Mammary epithelial cell (primary cell): ENCODE measurements around the gene LMAN2.

ENCODE experiments used
- EZH2 ChIP-seq: IDR thresholded peaks from 2 replicates; pipeline ENCODE4 v1.6.1; 2012; ENCODE audit warnings: low read length, inconsistent platforms, borderline replicate concordance
- TF ChIP-seq, protein P1 (sequence below), 2 donors: IDR thresholded peaks in 1 of 2; conservative IDR thresholded peaks in 1 of 2; 2 replicates each; pipeline ENCODE4 v1.5.1; 2011 to 2012; ENCODE audit warnings: inconsistent platforms in 2 of 2, low read length in 2 of 2, mild to moderate bottlenecking in 2 of 2, control low read depth in 1 of 2, low read depth in 1 of 2; ENCODE audit not compliant: insufficient read depth in 1 of 2; ENCODE audit errors: extremely low read depth in 1 of 2

DNA sequence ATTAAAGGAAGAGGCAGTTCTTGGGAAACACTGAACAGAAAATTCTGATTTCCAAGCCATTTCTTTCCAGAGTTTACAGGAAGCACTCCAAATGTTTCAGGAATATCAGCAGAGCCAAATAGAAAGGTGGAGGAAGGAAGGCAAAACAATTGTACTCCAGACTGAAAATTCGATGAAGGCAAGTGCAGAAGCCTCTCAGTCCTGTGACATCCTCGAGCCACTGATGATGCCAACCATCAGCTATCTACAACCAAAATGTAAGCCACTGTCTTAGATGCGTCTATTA lies 2.2 kb downstream of the LMAN2 start:
- TF ChIP-seq, protein P1, sequence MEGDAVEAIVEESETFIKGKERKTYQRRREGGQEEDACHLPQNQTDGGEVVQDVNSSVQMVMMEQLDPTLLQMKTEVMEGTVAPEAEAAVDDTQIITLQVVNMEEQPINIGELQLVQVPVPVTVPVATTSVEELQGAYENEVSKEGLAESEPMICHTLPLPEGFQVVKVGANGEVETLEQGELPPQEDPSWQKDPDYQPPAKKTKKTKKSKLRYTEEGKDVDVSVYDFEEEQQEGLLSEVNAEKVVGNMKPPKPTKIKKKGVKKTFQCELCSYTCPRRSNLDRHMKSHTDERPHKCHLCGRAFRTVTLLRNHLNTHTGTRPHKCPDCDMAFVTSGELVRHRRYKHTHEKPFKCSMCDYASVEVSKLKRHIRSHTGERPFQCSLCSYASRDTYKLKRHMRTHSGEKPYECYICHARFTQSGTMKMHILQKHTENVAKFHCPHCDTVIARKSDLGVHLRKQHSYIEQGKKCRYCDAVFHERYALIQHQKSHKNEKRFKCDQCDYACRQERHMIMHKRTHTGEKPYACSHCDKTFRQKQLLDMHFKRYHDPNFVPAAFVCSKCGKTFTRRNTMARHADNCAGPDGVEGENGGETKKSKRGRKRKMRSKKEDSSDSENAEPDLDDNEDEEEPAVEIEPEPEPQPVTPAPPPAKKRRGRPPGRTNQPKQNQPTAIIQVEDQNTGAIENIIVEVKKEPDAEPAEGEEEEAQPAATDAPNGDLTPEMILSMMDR (conservative IDR thresholded peaks at IDR 0.05 in 1 of 2, IDR thresholded peaks at IDR 0.05 in 1 of 2; ENCODE audit: extremely low read depth in 1 of 2, insufficient read depth in 1 of 2, low read depth in 1 of 2, low read length in 2 of 2) = no peak
- no peak for TF ChIP-seq EZH2
